Ovary (tissue), 9 donors: Measurements from ENCODE around the gene MIOS. TPM values are rescaled to one million over a fixed set of nuclear protein-coding genes. Genes with fewer than 3 reads are reported as not detected.

Experiments used
- DNase-seq, 5 donors: peaks; one replicate each; pipeline ENCODE4 v3.0.0-alpha.2; 2019 to 2020
- H3K27ac ChIP-seq, 2 donors: fragments of 200-600 bp; one replicate each; pipeline versions ENCODE4 v1.5.1 to v1.8.0; 2019 to 2022
- H3K27me3 ChIP-seq: fragments of 200-600 bp; one replicate; pipeline ENCODE4 v1.8.0; 2022
- H3K36me3 ChIP-seq: fragments of 200-600 bp; sonication (generic); one replicate; pipeline ENCODE4 v1.5.1; 2019
- H3K4me1 ChIP-seq: one replicate; pipeline ENCODE4 v1.8.1; 2013; ENCODE audit warnings: mild to moderate bottlenecking, moderate library complexity; ENCODE audit not compliant: insufficient read depth
- H3K4me3 ChIP-seq: fragments of 200-600 bp; sonication (generic); one replicate; pipeline ENCODE4 v1.5.1; 2017
- H3K9me3 ChIP-seq, 2 donors: fragments of 200-600 bp in 1 of 2; sonication (generic) in 1 of 2; one replicate each; pipeline versions ENCODE4 v1.5.1 to v1.8.1; 2013 to 2019; ENCODE audit warnings: mild to moderate bottlenecking in 1 of 2, moderate library complexity in 1 of 2
- EP300 ChIP-seq: sonication (generic); formaldehyde crosslinking; IDR thresholded peaks from one replicate; pipeline ENCODE4 v1.6.1; 2017; ENCODE audit warnings: antibody characterized with exemption
- POLR2A ChIP-seq: fragments of 450-650 bp; IDR thresholded peaks from one replicate; pipeline ENCODE4 v1.6.1; 2017; ENCODE audit warnings: antibody characterized with exemption, mild to moderate bottlenecking, moderate library complexity
- WGBS, 3 donors: extraction: QIAGEN DNeasy Blood & Tissue Kit in 1 of 3; methylation state at CpG; one replicate each; pipeline versions ENCODE4 v1.1.5 to v1.1.7; 2013 to 2017; 5-methylcytosine and 5-hydroxymethylcytosine counted together
- intact Hi-C, 4 donors: fragments of 100-400 bp; cut with DNase I; formaldehyde crosslinking; loops; one replicate each; pipeline versions ENCODE4 v1.11.0 to v1.15.1; 2022 to 2023
- polyA plus RNA-seq, 2 donors: library from polyadenylated mRNA; stranded (reverse); fragments of 200-250 nt in 1 of 2; fragments of 350-450 nt in 1 of 2; fragmentation: Illumina TruSeq in 1 of 2; extraction: RNeasy Lipid Tissue Mini Kit (QIAGEN cat#74804) in 1 of 2; gene quantifications; one replicate each; pipeline ENCODE4 v1.2.3, GENCODE V29; 2013 to 2014
- total RNA-seq, 7 donors: library from RNA; depleted of rRNA in 2 of 7; stranded (reverse); fragments of >200 nt in 2 of 7; fragmentation: NEBNext Ultra II Directional in 3 of 7; extraction: Animal tissue kit (Norgen Biotek cat#: 25700) in 3 of 7; gene quantifications; one replicate each; pipeline versions ENCODE4 v1.1.0 to v1.2.4, GENCODE V29; 2016 to 2023
- TF ChIP-seq, protein P1 (sequence below), 3 donors: fragments of 450-650 bp in 2 of 3; fragments of 200-600 bp in 1 of 3; IDR thresholded peaks; one replicate each; pipeline versions ENCODE4 v1.5.1 to v1.8.0; 2016 to 2022; ENCODE audit warnings: antibody characterized with exemption in 3 of 3, mild to moderate bottlenecking in 1 of 3
- donor health status: DM: no; HTN: no; CAD: no; lungs with moderate emphysema.
- donor health status: DM: no; HTN: no; CAD: no.
- donor health status: Bipolar disorder and iron deficiency.
- donor health status: DM: yes; HTN: yes; CAD: no.
- donor health status: DM: no; HTN: no; CAD: no.
- donor health status: DM: yes; HTN: yes; CAD: no.

MIOS gene
- total and polyA plus RNA-seq, 9 donors = 11.2 to 49.2 (median 26.9) TPM

DNA sequence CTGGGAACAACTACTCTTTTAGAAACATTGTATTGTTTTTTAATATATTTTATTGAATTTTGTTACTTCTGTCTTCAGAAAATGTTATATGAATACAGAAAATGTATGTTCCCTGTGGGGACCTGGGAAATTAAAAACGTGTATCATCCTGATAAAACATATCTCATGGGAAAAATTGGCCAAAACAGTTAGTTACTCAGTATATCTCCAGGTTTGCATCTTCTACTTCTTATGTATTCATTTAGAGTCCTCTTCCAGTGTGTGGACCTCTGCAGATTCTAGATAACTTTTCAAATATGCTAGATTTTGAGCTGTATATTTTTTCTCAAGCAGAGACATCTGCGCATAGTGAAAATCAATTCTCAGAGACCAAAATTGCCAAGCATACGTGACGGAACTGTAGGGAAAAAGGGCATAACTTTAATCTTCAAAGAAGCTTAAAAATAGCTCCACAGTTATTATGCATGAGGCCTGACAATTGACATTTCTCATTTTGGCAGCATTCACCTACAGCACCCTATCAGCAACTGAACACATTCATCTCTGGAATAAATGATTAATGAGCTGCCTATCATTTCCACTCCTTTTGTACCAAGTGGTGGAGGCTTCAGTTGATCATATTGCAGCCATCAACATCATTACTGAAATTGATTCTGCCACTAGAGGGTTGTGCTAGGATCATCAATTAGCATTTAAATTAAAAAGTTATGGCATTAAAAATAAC is 47.5 kb downstream of the MIOS start:
- H3K4me1 ChIP-seq = no peaks in the 10 kb centered on the region
- H3K4me3 ChIP-seq = no peak overlapping the region
- intact Hi-C loops = no loop called here
- WGBS, 3 donors = 60 to 69% (median 64%) methylated on average over 4 of the region's 4 CpGs
- no peaks in the 10 kb centered on the region for H3K27me3 ChIP-seq
- DNase-seq = no peak
- TF ChIP-seq EP300 = no peak
- TF ChIP-seq, protein P1, sequence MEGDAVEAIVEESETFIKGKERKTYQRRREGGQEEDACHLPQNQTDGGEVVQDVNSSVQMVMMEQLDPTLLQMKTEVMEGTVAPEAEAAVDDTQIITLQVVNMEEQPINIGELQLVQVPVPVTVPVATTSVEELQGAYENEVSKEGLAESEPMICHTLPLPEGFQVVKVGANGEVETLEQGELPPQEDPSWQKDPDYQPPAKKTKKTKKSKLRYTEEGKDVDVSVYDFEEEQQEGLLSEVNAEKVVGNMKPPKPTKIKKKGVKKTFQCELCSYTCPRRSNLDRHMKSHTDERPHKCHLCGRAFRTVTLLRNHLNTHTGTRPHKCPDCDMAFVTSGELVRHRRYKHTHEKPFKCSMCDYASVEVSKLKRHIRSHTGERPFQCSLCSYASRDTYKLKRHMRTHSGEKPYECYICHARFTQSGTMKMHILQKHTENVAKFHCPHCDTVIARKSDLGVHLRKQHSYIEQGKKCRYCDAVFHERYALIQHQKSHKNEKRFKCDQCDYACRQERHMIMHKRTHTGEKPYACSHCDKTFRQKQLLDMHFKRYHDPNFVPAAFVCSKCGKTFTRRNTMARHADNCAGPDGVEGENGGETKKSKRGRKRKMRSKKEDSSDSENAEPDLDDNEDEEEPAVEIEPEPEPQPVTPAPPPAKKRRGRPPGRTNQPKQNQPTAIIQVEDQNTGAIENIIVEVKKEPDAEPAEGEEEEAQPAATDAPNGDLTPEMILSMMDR (IDR thresholded peaks at IDR 0.05) = no peak
- no peak for TF ChIP-seq POLR2A
- H3K9me3 ChIP-seq = no peaks in the 10 kb centered on the region
- H3K36me3 ChIP-seq = no peaks in the 10 kb centered on the region
- H3K27ac ChIP-seq = no peak overlapping the region

DNA sequence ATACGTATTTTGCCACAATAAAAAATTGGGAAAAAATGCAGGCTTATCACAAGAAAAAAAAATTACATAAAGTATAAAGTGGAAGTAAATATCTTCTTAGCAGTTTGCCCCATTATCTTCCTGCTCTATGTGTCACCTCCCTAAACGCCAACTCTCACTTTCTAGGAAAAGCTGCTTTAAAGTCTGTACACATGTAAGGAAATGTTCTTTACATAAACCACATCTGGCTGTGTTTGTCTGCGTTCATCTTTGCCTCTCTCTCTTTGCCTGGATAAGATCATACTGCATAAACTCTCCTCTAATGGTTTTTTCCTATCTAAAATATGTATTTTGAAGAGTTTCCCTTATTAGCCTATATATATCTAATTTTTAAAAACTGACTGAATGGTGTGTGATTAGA is 50.9 kb downstream of the MIOS start:
- H3K4me1 ChIP-seq = no peaks in the 10 kb centered on the region
- H3K4me3 ChIP-seq = no peak overlapping the region
- no peaks in the 10 kb centered on the region for H3K36me3 ChIP-seq
- no peaks in the 10 kb centered on the region for H3K27me3 ChIP-seq
- TF ChIP-seq, protein P1 (IDR thresholded peaks at IDR 0.05) = no peak
- TF ChIP-seq EP300 = no peak
- no peak for TF ChIP-seq POLR2A
- no peak for DNase-seq
- no peaks in the 10 kb centered on the region for H3K9me3 ChIP-seq
- H3K27ac ChIP-seq = no peak overlapping the region
- WGBS, 3 donors = 54 to 70% (median 61%) methylated on average over 3 of the region's 3 CpGs
- intact Hi-C loops = no loop called here

DNA sequence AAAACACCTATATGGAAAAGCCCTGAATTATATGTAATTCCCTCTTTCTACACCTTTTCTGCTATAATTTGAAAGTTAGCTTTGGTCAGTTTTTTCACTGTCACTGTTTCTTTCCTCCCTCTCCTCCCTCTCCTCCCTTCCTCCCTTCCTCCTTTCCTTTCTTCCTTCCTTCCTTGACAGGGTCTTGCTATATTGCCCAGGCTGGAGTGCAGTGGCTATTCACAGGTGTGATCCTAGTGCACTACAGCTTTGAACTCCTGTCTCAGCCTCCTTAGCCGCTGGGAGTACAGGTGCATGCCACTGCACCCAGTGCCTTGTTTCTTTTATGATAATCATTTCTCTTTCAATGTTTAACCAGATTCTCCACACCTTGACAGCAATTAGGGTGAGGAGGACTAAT is 51.7 kb downstream of the MIOS start:
- WGBS, 3 donors = 89 to 96% (median 95%) methylated on average over 1 of the region's 1 CpG
- no peak for TF ChIP-seq POLR2A
- TF ChIP-seq EP300 = no peak
- TF ChIP-seq, protein P1 (IDR thresholded peaks at IDR 0.05) = no peak
- intact Hi-C loops = no loop called here

DNA sequence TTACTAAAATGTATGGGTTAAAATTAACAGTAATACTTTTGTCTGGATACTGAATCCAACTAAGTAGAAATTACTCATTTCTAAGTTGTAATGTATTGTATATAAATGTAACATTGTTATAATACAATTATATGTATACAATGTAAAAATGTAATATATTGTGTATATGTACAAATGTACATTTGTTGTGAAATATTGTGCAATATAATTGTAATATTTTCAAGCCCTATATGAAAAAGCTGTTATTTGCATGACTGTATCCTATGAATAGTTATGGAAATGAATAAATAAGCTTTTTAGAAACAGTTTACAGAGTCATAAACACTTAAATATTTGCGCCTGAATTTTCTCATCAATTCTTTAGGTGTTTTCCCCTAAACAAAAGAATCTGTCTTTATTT is 53.6 kb downstream of the MIOS start:
- H3K27me3 ChIP-seq = no peaks in the 10 kb centered on the region
- H3K4me1 ChIP-seq = no peaks in the 10 kb centered on the region
- no peak overlapping the region for H3K27ac ChIP-seq
- intact Hi-C loops = no loop called here
- no peak for DNase-seq
- H3K4me3 ChIP-seq = no peak overlapping the region
- TF ChIP-seq, protein P1 (IDR thresholded peaks at IDR 0.05) = no peak
- TF ChIP-seq POLR2A (no peak), EP300 (no peak)
- WGBS, 3 donors = 92 to 100% (median 92%) methylated on average over 1 of the region's 1 CpG
- H3K9me3 ChIP-seq = no peaks in the 10 kb centered on the region
- no peaks in the 10 kb centered on the region for H3K36me3 ChIP-seq

More for the DNA sequence above, 51.7 kb downstream of the MIOS start:
- Histone ChIP-seq H3K27ac (no peak overlapping the region), H3K36me3 (no peaks in the 10 kb centered on the region), H3K27me3 (no peaks in the 10 kb centered on the region), H3K9me3 (no peaks in the 10 kb centered on the region), H3K4me1 (no peaks in the 10 kb centered on the region), H3K4me3 (no peak overlapping the region)
- DNase-seq = no peak
